ENCODE measurements around the gene CCDC142. TPM values are rescaled to one million over a fixed set of nuclear protein-coding genes. Genes with fewer than 3 reads are reported as not detected.

The CCDC142 gene
- total and polyA plus RNA-seq, 10 of the 15 experiments (the other 5 are each of a cell fraction or from before 2014, with no cell fraction given) = 0.93 to 16.9 (median 9.0) TPM

DNA sequence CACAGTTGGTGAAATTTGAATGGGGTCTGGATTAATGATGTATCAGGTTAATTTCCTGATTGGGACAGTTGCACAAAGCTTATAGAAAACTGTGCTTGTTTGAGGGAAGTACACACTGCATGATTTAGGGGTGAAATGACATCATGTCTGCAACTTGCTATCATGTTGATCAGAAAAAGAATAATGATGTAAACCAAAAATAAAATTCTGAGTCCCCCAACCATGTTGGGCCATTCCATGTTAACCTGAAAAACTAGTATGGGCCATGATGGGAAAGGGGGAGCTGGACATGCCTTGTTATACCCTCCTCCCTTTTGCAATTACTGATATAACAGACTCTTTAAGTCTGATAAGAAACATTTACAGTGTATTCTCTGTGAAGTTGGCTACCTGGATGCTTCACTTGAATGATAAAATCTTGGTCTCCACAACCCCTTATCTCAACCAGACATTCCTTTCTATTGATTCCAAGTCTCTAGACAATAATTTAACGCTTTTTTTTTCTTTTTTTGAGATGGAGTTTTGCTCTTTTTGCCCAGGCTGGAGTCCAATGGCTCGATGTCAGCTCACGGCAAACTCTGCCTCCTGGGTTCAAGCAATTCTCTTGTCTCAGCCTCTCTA lies 32.1 kb downstream of the CCDC142 start (continued):
- TF ChIP-seq, protein P1, sequence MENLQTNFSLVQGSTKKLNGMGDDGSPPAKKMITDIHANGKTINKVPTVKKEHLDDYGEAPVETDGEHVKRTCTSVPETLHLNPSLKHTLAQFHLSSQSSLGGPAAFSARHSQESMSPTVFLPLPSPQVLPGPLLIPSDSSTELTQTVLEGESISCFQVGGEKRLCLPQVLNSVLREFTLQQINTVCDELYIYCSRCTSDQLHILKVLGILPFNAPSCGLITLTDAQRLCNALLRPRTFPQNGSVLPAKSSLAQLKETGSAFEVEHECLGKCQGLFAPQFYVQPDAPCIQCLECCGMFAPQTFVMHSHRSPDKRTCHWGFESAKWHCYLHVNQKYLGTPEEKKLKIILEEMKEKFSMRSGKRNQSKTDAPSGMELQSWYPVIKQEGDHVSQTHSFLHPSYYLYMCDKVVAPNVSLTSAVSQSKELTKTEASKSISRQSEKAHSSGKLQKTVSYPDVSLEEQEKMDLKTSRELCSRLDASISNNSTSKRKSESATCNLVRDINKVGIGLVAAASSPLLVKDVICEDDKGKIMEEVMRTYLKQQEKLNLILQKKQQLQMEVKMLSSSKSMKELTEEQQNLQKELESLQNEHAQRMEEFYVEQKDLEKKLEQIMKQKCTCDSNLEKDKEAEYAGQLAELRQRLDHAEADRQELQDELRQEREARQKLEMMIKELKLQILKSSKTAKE (IDR thresholded peaks at IDR 0.05; ENCODE audit: low read depth, poor library complexity, severe bottlenecking) = no peak
- TF ChIP-seq CREB1 (IDR thresholded peaks at IDR 0.05; ENCODE audit: low read depth) = no peak

- ChIA-PET POLR2A (interaction anchor here (0.5 to 1.0 kb wide), 3 partner anchors 8 to 207 kb away, joined by 3 to 10 read pairs (median 3); no protein-coding TSS in a partner anchor), CTCF (no interaction called here)
Observed at GRCh38 chr2:74448771-74449170, 34.0 kb downstream of the CCDC142 start.

More at GRCh38 chr2:74448771-74449170, 34.0 kb downstream of the CCDC142 start:
- no TSS peak for BruUV-seq (replicated peaks)
- no peak overlapping the region for H3K4me3 ChIP-seq
- no peaks in the 10 kb centered on the region for H4K20me1 ChIP-seq (ENCODE audit: control insufficient read depth, insufficient read depth)
- in situ Hi-C loops (cut with MboI) (no loop called here), intact Hi-C loops (cut with micrococcal nuclease; ENCODE audit: unreplicated experiment) (no loop called here)
- no peak overlapping the region for H2AFZ ChIP-seq (ENCODE audit: control insufficient read depth, low read depth, low read length)
- ATAC-seq = no peak
- no peak overlapping the region for H3K27ac ChIP-seq (ENCODE audit: control insufficient read depth, insufficient read depth)
- FAIRE-seq = no peak
- no peak overlapping the region for H3K9ac ChIP-seq (ENCODE audit: control insufficient read depth, insufficient read depth, low read length)
- no peak for DNase-seq (ENCODE audit: low read depth, low spot score)
- H3K27me3 ChIP-seq (replicated peaks in 1 of 2; ENCODE audit: control insufficient read depth in 2 of 2, insufficient read depth in 2 of 2, low read length in 1 of 2) = no peaks in the 10 kb centered on the region
- ChIA-PET RAD21 (ENCODE audit: unreplicated experiment) (no interaction called here), SMC1A (ENCODE audit: uncharacterized antibody, unreplicated experiment) (interaction anchor here (0.6 kb wide), 1 partner anchor 46 kb away, joined by 3 read pairs; no protein-coding TSS in a partner anchor)
- H3K4me1 ChIP-seq (ENCODE audit: control insufficient read depth, insufficient read depth, low read length) = no peaks in the 10 kb centered on the region
- TF ChIP-seq TCF12 (IDR thresholded peaks at IDR 0.05; ENCODE audit: low read depth, low read length) (no peak), CREM (IDR thresholded peaks at IDR 0.05; ENCODE audit: low read depth) (no peak), NR2C2 (IDR thresholded peaks at IDR 0.05; ENCODE audit: borderline replicate concordance, control insufficient read depth, insufficient read length, low read depth) (no peak)
- TF ChIP-seq, protein P2, sequence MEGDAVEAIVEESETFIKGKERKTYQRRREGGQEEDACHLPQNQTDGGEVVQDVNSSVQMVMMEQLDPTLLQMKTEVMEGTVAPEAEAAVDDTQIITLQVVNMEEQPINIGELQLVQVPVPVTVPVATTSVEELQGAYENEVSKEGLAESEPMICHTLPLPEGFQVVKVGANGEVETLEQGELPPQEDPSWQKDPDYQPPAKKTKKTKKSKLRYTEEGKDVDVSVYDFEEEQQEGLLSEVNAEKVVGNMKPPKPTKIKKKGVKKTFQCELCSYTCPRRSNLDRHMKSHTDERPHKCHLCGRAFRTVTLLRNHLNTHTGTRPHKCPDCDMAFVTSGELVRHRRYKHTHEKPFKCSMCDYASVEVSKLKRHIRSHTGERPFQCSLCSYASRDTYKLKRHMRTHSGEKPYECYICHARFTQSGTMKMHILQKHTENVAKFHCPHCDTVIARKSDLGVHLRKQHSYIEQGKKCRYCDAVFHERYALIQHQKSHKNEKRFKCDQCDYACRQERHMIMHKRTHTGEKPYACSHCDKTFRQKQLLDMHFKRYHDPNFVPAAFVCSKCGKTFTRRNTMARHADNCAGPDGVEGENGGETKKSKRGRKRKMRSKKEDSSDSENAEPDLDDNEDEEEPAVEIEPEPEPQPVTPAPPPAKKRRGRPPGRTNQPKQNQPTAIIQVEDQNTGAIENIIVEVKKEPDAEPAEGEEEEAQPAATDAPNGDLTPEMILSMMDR (IDR thresholded peaks at IDR 0.05 in 2 of 3, conservative IDR thresholded peaks at IDR 0.05 in 1 of 3; ENCODE audit: control insufficient read depth in 2 of 3, extremely low read depth in 1 of 3, insufficient read depth in 1 of 3, low read depth in 3 of 3, low read length in 3 of 3) = no peak
- no peak overlapping the region for H3K4me2 ChIP-seq (ENCODE audit: control insufficient read depth, insufficient read depth)
- no peaks in the 10 kb centered on the region for H3K9me3 ChIP-seq (replicated peaks; ENCODE audit: control insufficient read depth, insufficient read depth, low read length)
- H3K79me2 ChIP-seq (ENCODE audit: control insufficient read depth, insufficient read depth, low read length) = no peaks in the 10 kb centered on the region
- 89% methylated on average over 2 of the region's 2 CpGs for WGBS (ENCODE audit: insufficient coverage, insufficient replicate concordance, low lambda C conversion rate, missing lambda C conversion rate)
- no peaks in the 10 kb centered on the region for H3K36me3 ChIP-seq (ENCODE audit: control insufficient read depth in 2 of 2, insufficient read depth in 2 of 2, low read length in 1 of 2)

Measured in GM12878 (cell line).